NCI-H187 (cell line): ENCODE measurements around the gene ARHGAP42.

Source experiments
- DNase-seq, 2 experiments: peaks; one replicate each; lab custom pipeline; 2025; lab: John Stamatoyannopoulos, UW

Gene ARHGAP42

GRCh38 chr11:101022256-101022655 lies 335.2 kb downstream of the ARHGAP42 start:
- DNase-seq: no peak

DNA sequence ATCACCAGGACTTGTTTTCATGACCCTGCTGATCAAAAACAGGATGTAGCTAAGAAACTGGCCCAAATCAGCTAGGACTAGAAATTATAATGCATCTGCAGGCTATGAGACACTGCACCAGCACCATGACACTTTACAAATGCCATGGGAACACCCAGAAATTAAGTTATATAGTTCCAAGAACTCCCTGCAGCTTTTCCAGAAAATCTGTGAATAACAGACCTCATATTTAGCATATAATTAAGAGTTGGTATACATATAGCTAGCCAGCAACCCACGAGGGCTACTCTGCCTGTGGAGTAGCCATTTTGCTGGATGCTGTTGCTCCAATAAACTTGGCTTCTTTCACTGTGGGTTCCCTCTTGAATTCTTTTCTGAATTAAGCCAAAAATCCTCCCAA lies 341.6 kb downstream of the ARHGAP42 start:
- DNase-seq: no peak

DNA sequence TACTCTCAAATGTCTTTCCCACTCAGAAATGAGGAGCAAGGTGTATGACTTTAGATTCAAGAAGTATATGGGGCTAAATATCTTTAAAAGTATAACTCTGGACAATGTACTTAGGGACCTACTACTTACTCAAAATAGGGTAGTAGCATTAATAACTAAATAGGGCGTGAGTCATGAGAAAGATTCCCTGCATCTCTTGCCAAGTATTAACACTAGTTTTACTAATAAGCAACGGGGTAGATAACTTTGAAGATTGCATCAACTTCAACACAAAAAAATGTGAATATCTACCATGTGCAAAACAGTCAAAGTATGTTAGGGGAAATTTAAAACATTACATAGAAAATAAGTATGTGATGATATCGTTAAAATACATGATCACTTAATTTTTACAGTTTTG lies 342.9 kb downstream of the ARHGAP42 start:
- no peak for DNase-seq

DNA sequence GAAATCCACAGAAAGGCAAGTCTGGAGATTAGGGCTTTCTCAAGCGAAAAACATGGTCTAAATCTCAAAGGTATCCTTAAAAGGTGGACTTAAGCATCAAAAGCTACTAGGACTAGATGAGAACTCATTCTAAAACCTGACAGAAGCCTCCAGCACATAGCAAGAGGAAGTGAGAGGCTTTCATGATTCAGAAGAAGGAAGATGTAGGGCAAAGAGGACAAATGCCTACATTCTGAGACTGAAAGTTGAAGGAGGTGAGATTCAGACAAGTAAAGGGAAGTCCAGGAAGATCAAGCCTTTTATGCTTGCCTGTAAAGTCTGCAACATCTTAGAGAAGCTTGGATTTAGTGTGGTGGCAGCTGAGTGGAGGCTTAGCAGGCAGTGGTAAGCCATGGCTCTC lies 343.6 kb downstream of the ARHGAP42 start:
- no peak for DNase-seq

DNA sequence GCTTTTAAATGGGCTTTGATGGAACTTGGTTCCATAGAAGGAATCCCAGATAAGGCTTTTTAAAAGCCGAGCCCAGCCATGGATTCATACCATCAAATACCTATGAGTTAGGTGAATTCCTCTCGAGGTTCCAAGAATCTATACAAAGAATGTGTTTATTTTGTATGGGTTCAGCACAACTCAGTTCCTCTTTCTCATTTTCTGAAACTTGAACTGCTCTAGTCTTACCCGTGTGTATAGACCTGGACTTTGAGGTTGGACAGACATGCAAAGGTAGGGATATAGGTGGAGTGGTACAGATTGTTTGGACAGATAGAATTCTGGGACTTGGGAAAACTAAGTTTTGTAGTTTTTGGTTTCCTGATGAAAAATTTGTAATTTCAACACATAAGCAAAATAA lies 344.6 kb downstream of the ARHGAP42 start:
- no peak for DNase-seq

DNA sequence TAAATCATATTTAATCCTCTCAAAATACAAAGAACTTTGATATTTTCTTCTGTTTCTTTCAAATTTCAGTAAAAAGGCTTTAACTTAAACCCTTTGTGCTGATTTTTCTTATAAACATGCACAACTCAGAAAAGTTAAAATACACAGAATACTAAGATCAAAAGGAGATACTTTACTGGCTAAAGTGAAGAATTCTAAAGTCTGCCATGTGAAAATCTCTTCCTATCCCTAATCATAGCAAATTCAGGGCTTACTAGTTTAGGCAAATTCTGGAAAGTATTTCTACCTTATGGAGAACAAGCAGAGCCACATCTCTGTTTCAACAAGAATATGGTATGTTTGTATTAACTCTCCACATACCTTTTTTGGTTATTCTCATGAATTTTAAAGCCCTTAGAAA lies 345.9 kb downstream of the ARHGAP42 start:
- DNase-seq: no peak

DNA sequence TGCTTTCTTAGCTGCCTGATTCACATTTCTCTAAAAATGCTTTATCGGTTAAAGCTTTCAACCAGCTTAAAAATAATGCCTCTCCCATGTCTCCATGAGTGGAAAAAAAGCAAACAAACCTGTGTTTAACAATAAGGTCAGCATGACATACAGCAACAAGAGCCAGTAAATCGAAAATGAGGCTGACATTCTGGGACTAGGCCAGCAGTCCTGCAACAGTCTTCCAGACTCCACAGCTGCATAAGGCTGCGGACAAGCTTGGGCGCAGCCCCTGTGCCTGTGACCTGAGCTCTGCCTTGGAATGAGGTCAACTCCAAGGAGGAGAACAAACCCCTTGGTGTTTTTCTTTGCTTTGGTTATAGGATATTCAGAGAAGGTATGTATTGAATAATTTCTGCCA lies 347.0 kb downstream of the ARHGAP42 start:
- DNase-seq: no peak

DNA sequence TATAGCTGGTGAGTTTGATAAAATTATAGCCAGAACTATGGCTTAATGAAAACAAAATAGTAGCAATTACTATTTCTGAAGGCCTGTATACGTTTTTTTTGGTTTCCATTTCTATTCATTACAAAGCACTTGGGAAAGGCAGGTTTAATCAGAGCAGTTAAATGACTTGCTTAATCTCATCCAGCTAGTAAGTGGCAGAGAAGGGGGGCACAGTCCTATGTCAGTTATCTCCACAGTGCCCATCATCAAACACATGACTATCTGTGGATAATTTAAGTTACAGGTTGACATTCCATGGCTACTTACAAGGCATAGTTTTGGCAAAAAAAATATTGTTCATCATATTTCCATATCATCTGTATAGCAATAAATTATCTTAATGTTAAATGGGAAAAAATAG lies 348.8 kb downstream of the ARHGAP42 start:
- no peak for DNase-seq
